Epithelial cell of proximal tubule (primary cell): Measurements from ENCODE around the gene GAK. TPM values are rescaled to one million over a fixed set of nuclear protein-coding genes. Genes with fewer than 3 reads are reported as not detected.
"Not testable (repeated sequence)": the region's sequence is repeated elsewhere in the genome, so short reads cannot be mapped to it uniquely, and the experiment has no call there.

ENCODE experiments used
- DNase-seq: peaks from one replicate; pipeline ENCODE4 v3.0.0-alpha.2; 2011; ENCODE audit warnings: low read depth
- H3K4me3 ChIP-seq: 2 replicates; pipeline ENCODE4 v1.5.1; 2011; ENCODE audit warnings: low read depth, mild to moderate bottlenecking, low read length
- total RNA-seq: library from RNA; depleted of rRNA; stranded (reverse); fragments of >200 nt; gene quantifications from 2 replicates; pipeline ENCODE4 v1.2.3, GENCODE V29; 2015
- TF ChIP-seq, protein P1 (sequence below): conservative IDR thresholded peaks from 2 replicates; pipeline ENCODE4 v1.5.1; 2012; ENCODE audit warnings: low read depth, mild to moderate bottlenecking, low read length

GAK gene
- total RNA-seq, 1 donor from 2014 or later, result 123 TPM

DNA sequence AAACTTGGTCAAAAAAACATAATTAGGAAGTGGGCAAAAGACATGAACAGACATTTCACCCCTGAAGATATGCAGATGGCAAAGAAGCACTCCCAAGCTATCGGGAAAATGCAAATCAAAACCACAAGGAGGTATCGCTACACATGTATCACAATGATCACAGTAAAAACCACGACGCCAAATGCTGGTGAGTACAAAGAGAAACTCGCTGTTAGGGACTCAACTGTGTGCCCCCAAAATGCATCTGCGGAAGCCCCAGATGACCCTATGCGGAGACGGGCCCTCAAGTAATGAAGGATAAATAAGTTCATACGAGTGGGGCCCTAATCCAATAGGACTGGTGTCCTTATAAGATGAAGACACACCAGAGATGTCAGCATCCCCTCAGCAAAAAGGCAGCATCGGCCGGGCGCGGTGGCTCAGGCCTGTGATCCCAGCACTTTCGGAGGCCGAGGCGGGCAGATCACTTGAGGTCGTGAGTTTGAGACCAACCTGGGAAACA lies 10.2 kb downstream of the GAK start:
- TF ChIP-seq, protein P1, sequence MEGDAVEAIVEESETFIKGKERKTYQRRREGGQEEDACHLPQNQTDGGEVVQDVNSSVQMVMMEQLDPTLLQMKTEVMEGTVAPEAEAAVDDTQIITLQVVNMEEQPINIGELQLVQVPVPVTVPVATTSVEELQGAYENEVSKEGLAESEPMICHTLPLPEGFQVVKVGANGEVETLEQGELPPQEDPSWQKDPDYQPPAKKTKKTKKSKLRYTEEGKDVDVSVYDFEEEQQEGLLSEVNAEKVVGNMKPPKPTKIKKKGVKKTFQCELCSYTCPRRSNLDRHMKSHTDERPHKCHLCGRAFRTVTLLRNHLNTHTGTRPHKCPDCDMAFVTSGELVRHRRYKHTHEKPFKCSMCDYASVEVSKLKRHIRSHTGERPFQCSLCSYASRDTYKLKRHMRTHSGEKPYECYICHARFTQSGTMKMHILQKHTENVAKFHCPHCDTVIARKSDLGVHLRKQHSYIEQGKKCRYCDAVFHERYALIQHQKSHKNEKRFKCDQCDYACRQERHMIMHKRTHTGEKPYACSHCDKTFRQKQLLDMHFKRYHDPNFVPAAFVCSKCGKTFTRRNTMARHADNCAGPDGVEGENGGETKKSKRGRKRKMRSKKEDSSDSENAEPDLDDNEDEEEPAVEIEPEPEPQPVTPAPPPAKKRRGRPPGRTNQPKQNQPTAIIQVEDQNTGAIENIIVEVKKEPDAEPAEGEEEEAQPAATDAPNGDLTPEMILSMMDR, result no peak
- no peak overlapping the region for H3K4me3 ChIP-seq
- no peak for DNase-seq

GRCh38 chr4:919004-919680 lies 13.0 kb downstream of the GAK start:
- H3K4me3 ChIP-seq, DNase-seq: not testable (repeated sequence)

DNA sequence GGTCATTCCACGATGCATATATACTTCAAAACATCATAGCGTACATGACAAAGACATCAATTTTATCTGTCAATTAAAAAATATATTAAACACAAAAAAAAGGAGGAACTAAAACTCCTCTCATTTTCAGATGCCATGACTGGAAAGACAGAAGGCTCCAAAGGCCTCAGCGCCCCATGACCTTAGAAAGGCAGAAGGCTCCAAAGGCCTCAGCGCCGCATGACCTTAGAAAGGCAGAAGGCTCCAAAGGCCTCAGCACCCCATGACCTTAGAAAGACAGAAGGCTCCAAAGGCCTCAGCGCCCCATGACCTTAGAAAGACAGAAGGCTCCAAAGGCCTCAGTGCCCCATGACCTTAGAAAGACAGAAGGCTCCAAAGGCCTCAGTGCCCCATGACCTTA lies 13.5 kb downstream of the GAK start:
- not testable (repeated sequence) for H3K4me3 ChIP-seq, DNase-seq

GRCh38 chr4:917992-918391 lies 14.1 kb downstream of the GAK start:
- H3K4me3 ChIP-seq, result no peak overlapping the region
- DNase-seq, result no peak
- TF ChIP-seq, protein P1, result no peak

DNA sequence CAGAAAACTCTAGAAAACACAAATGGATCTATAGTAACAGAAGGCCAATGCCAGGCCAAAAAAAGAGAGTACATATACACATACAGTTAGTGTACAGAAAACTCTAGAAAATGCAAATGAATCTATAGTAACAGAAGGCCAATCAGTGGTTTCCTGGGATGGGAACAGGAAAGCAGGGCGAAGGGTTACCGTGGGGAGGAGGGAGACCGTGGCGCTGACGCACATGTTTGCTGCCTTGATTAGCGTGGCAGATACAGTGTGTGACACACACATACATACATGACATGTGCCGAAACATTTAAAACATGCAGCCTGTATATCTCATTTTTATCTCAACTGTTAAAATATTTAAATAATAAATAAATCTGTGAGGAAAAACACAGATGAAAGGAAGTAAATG lies 14.7 kb downstream of the GAK start:
- DNase-seq, result no peak
- no peak overlapping the region for H3K4me3 ChIP-seq
- TF ChIP-seq, protein P1, result no peak

DNA sequence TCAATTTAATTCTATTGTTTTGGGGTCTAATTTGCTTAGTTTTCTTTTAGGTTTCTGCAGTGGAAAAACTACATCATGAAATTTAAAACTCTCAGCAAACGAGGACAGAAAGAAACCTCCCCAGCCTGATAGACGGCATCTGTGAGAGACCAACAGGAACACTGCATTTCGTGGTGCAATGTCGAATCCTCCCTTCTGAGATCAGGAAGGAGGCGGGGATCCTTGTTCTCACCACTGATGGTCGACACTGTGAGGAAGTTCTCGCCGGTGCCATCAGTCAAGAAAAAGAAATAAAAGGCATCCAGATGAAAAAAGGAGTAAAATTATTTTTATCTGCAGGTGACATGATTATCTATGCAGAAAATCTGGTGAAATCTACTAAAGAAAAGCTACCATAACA lies 16.5 kb downstream of the GAK start:
- TF ChIP-seq, protein P1, result no peak
- no peak for DNase-seq
- no peak overlapping the region for H3K4me3 ChIP-seq

GRCh38 chr4:915041-915474 lies 17.1 kb downstream of the GAK start:
- DNase-seq, result no peak
- H3K4me3 ChIP-seq, result no peak overlapping the region
- TF ChIP-seq, protein P1, result no peak

GRCh38 chr4:914531-914930 lies 17.6 kb downstream of the GAK start:
- no peak for DNase-seq
- TF ChIP-seq, protein P1, result no peak
- H3K4me3 ChIP-seq, result no peak overlapping the region
